Measurements from ENCODE around the gene ZSCAN10. TPM values are rescaled to one million over a fixed set of nuclear protein-coding genes. Genes with fewer than 3 reads are reported as not detected.

ZSCAN10 gene
- total and polyA plus RNA-seq, 2 of the 13 experiments (the other 11 are each of a cell fraction or from before 2014, with no cell fraction given): not detected

DNA sequence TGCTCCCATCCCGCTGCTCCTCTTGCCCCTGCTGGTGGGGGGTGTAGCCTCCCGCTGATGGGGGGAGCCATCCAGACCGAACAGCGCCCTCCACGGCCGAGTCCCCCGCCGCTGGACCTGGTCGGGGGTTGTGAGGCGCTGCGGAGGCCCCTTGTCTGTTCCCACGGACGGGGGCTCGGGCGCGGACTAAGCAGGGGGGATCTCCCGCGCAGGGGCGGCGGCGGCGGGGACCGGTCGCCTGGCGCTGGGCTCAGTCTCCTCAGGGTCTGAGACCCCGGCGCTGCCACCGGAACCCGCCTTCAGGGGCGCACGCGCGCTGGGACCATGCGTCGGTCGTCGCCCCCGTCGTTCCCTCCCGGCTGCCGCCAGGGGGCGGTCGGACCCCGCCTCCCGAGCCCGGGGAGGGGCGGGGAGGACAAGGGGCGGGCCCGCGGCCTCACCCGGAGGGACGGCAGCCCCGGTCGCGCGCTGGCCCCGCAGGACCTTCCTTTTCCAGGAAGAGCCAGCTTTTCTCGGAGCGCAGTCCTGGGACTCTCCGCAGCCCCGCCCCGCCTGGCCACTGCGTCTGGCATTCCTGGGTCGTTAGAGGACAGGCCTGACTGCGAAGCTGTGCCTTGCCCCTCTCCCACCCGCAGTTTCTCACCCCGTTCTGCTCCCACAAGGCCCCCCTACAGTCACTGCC is 39.9 kb downstream of the ZSCAN10 start (continued):
- TF ChIP-seq, protein P1, sequence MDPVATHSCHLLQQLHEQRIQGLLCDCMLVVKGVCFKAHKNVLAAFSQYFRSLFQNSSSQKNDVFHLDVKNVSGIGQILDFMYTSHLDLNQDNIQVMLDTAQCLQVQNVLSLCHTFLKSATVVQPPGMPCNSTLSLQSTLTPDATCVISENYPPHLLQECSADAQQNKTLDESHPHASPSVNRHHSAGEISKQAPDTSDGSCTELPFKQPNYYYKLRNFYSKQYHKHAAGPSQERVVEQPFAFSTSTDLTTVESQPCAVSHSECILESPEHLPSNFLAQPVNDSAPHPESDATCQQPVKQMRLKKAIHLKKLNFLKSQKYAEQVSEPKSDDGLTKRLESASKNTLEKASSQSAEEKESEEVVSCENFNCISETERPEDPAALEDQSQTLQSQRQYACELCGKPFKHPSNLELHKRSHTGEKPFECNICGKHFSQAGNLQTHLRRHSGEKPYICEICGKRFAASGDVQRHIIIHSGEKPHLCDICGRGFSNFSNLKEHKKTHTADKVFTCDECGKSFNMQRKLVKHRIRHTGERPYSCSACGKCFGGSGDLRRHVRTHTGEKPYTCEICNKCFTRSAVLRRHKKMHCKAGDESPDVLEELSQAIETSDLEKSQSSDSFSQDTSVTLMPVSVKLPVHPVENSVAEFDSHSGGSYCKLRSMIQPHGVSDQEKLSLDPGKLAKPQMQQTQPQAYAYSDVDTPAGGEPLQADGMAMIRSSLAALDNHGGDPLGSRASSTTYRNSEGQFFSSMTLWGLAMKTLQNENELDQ (CRISPR knock-in tag; IDR thresholded peaks at IDR 0.05; ENCODE audit: borderline replicate concordance): no peak
- TF ChIP-seq NFE2L1 (CRISPR knock-in tag; IDR thresholded peaks at IDR 0.05; ENCODE audit: borderline replicate concordance) (no peak), SPEN (CRISPR knock-in tag; IDR thresholded peaks at IDR 0.05; ENCODE audit: low read depth) (peak; percentile 65), KDM6A (CRISPR knock-in tag; IDR thresholded peaks at IDR 0.05; ENCODE audit: low read depth) (no peak), SALL2 (CRISPR knock-in tag; IDR thresholded peaks at IDR 0.05) (0 out of 2 replicates have a peak, but pooled peaks have one; percentile 71), ZNF567 (CRISPR knock-in tag; IDR thresholded peaks at IDR 0.05; ENCODE audit: borderline replicate concordance) (peak; percentile 81; the same call in 1 of the 2 replicates), MAF1 (CRISPR knock-in tag; IDR thresholded peaks at IDR 0.05; ENCODE audit: borderline replicate concordance) (0 out of 2 replicates have a peak, but pooled peaks have one; percentile 24), HDAC6 (IDR thresholded peaks at IDR 0.05; ENCODE audit: low read depth, low read length) (no peak), ZNF614 (CRISPR knock-in tag; IDR thresholded peaks at IDR 0.05; ENCODE audit: borderline replicate concordance) (peak; percentile 63; the same call in 1 of the 2 replicates), ZNF30 (CRISPR knock-in tag; IDR thresholded peaks at IDR 0.05) (no peak), ZNF577 (CRISPR knock-in tag; IDR thresholded peaks at IDR 0.05; ENCODE audit: borderline replicate concordance, low read depth) (no peak), ZFX (CRISPR knock-in tag; IDR thresholded peaks at IDR 0.05; ENCODE audit: low read depth) (peak; percentile 76), TOPORS (CRISPR knock-in tag; IDR thresholded peaks at IDR 0.05) (no peak), RXRA (CRISPR knock-in tag; IDR thresholded peaks at IDR 0.05) (peak; percentile 77; the same call in 1 of the 2 replicates), NCOA1 (CRISPR knock-in tag; IDR thresholded peaks at IDR 0.05) (peak; percentile 77; the same call in 1 of the 2 replicates), NR2F6 (IDR thresholded peaks at IDR 0.05) (no peak), NR2F6 (CRISPR knock-in tag; IDR thresholded peaks at IDR 0.05) (no peak), ATF7-NPFF (CRISPR knock-in tag; IDR thresholded peaks at IDR 0.05; ENCODE audit: low read depth) (0 out of 2 replicates have a peak, but pooled peaks have one; percentile 46), ZNF788 (CRISPR knock-in tag; IDR thresholded peaks at IDR 0.05; ENCODE audit: borderline replicate concordance) (peak; percentile 32; the same call in 1 of the 2 replicates)
- TF ChIP-seq, protein P2, sequence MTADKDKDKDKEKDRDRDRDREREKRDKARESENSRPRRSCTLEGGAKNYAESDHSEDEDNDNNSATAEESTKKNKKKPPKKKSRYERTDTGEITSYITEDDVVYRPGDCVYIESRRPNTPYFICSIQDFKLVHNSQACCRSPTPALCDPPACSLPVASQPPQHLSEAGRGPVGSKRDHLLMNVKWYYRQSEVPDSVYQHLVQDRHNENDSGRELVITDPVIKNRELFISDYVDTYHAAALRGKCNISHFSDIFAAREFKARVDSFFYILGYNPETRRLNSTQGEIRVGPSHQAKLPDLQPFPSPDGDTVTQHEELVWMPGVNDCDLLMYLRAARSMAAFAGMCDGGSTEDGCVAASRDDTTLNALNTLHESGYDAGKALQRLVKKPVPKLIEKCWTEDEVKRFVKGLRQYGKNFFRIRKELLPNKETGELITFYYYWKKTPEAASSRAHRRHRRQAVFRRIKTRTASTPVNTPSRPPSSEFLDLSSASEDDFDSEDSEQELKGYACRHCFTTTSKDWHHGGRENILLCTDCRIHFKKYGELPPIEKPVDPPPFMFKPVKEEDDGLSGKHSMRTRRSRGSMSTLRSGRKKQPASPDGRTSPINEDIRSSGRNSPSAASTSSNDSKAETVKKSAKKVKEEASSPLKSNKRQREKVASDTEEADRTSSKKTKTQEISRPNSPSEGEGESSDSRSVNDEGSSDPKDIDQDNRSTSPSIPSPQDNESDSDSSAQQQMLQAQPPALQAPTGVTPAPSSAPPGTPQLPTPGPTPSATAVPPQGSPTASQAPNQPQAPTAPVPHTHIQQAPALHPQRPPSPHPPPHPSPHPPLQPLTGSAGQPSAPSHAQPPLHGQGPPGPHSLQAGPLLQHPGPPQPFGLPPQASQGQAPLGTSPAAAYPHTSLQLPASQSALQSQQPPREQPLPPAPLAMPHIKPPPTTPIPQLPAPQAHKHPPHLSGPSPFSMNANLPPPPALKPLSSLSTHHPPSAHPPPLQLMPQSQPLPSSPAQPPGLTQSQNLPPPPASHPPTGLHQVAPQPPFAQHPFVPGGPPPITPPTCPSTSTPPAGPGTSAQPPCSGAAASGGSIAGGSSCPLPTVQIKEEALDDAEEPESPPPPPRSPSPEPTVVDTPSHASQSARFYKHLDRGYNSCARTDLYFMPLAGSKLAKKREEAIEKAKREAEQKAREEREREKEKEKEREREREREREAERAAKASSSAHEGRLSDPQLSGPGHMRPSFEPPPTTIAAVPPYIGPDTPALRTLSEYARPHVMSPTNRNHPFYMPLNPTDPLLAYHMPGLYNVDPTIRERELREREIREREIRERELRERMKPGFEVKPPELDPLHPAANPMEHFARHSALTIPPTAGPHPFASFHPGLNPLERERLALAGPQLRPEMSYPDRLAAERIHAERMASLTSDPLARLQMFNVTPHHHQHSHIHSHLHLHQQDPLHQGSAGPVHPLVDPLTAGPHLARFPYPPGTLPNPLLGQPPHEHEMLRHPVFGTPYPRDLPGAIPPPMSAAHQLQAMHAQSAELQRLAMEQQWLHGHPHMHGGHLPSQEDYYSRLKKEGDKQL (CRISPR knock-in tag; IDR thresholded peaks at IDR 0.05; ENCODE audit: low read depth): no peak
- TF ChIP-seq, protein P3, sequence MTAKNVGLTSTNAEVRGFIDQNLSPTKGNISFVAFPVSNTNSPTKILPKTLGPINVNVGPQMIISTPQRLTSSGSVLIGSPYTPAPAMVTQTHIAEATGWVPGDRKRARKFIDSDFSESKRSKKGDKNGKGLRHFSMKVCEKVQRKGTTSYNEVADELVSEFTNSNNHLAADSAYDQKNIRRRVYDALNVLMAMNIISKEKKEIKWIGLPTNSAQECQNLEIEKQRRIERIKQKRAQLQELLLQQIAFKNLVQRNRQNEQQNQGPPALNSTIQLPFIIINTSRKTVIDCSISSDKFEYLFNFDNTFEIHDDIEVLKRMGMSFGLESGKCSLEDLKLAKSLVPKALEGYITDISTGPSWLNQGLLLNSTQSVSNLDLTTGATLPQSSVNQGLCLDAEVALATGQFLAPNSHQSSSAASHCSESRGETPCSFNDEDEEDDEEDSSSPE (CRISPR knock-in tag; IDR thresholded peaks at IDR 0.05): peak; percentile 66
